ENCODE data around the gene MED13L. TPM values are rescaled to one million over a fixed set of nuclear protein-coding genes. Genes with fewer than 3 reads are reported as not detected.

MED13L gene
- total and polyA plus RNA-seq, 2 of the 4 experiments (the other 2 are of a cell fraction), result 17.9 to 49.1 TPM

- H3K27me3 ChIP-seq (ENCODE audit: control insufficient read depth, insufficient read depth, low read length), result no peaks in the 10 kb centered on the region
- H3K4me2 ChIP-seq (ENCODE audit: low read depth, low read length), result no peak overlapping the region
- no peaks in the 10 kb centered on the region for H3K4me1 ChIP-seq (ENCODE audit: control insufficient read depth, insufficient read depth, low read length)
- intact Hi-C loops (cut with micrococcal nuclease) (loop anchor here (5.0 kb wide), 1 partner anchor 596 kb away; no protein-coding TSS in a partner anchor), dilution Hi-C loops (cut with HindIII; ENCODE audit: low sequenced_read_pairs, unreplicated experiment) (no loop called here), in situ Hi-C loops (cut with MboI; ENCODE audit: low sequenced_read_pairs) (no loop called here)
- no peak overlapping the region for H3K4me3 ChIP-seq (ENCODE audit: insufficient read depth, low read depth, low read length)
- no CpG with 5 or more reads among the region's 3 CpGs for WGBS, 2 experiments (ENCODE audit: extremely low coverage in 2 of 2, insufficient read length in 1 of 2)
- H2AFZ ChIP-seq (replicated peaks; ENCODE audit: low read length, poor library complexity), result no peak overlapping the region
- H2AK9ac ChIP-seq (replicated peaks; ENCODE audit: low read depth, low read length, poor library complexity), result no peak overlapping the region
- ChIA-PET CTCF (interaction anchor here (1.1 kb wide), 1 partner anchor 135 kb away, joined by 3 read pairs; no protein-coding TSS in a partner anchor), POLR2A (ENCODE audit: unreplicated experiment) (no interaction called here)
- no peak overlapping the region for H3K27ac ChIP-seq (ENCODE audit: insufficient read depth, low read length)
- ATAC-seq (ENCODE audit: low read depth), result no peak
- no peaks in the 10 kb centered on the region for H3K9me1 ChIP-seq (ENCODE audit: insufficient read depth, low read length)
- H4K91ac ChIP-seq (ENCODE audit: insufficient read depth, low read depth, low read length), result no peak overlapping the region
- H2BK120ac ChIP-seq (ENCODE audit: low read depth, low read length), result no peak overlapping the region
- TF ChIP-seq RAD21 (IDR thresholded peaks at IDR 0.05; ENCODE audit: low read length), result no peak
- no peak for TF ChIP-seq CHD1 (IDR thresholded peaks at IDR 0.05; ENCODE audit: low read depth, low read length)
- peaks cover 30% of the 10 kb centered on the region for H3K36me3 ChIP-seq (ENCODE audit: control insufficient read depth, insufficient read depth, low read length)
- H2AK5ac ChIP-seq (ENCODE audit: low read depth, low read length), result no peak overlapping the region
- H4K5ac ChIP-seq (ENCODE audit: low read depth, low read length), result no peak overlapping the region
- H2BK15ac ChIP-seq (ENCODE audit: low read depth, low read length), result no peak overlapping the region
- H3K4ac ChIP-seq (ENCODE audit: low read depth, low read length), result no peak overlapping the region
- no peak for DNase-seq
- H3K14ac ChIP-seq (replicated peaks; ENCODE audit: low read depth, low read length), result no peak overlapping the region
- H3K9me3 ChIP-seq (ENCODE audit: control insufficient read depth, insufficient read depth, low read length), result no peaks in the 10 kb centered on the region
- H3K23ac ChIP-seq (ENCODE audit: low read depth, low read length), result no peak overlapping the region
- BruUV-seq (replicated peaks), result no TSS peak
- H4K20me1 ChIP-seq (ENCODE audit: insufficient read depth, low read length), result peaks cover 5% of the 10 kb centered on the region; the same call in 1 of the 2 replicates
- H3K79me1 ChIP-seq (ENCODE audit: low read depth in 1 of 2, low read length in 2 of 2), result peaks cover 21 to 58% of the 10 kb centered on the region in 2 experiments
- no peak overlapping the region for H2BK20ac ChIP-seq (ENCODE audit: low read depth, low read length)
- H3K9ac ChIP-seq (ENCODE audit: low read depth, low read length), result no peak overlapping the region
- H3K18ac ChIP-seq (ENCODE audit: low read depth, low read length), result no peak overlapping the region
- H2BK5ac ChIP-seq (ENCODE audit: low read depth, low read length, poor library complexity, severe bottlenecking), result no peak overlapping the region
- no peak overlapping the region for H3K56ac ChIP-seq (ENCODE audit: extremely low read depth, insufficient read depth, low read length)
- no peak overlapping the region for H4K8ac ChIP-seq (ENCODE audit: low read depth in 2 of 2, low read length in 2 of 2)
Observed at GRCh38 chr12:116011217-116011616, 266.3 kb downstream of the MED13L start.
